Stimulated activated CD8-positive, alpha-beta memory T cell treated with anti-CD3 and anti-CD28 coated beads, Interleukin-2, amount 100 ng/mL, for 48 hours (primary cell): ENCODE measurements around the gene SRSF8.
"Not testable (repeated sequence)": the region's sequence is repeated elsewhere in the genome, so short reads cannot be mapped to it uniquely, and the experiment has no call there.

Experiments used
- DNase-seq, 2 donors: peaks; one replicate each; pipeline ENCODE4 v3.0.0-alpha.2; 2020; ENCODE audit warnings: low read depth in 2 of 2

Gene SRSF8

GRCh38 chr11:95095858-95096587 is 29.3 kb downstream of the SRSF8 start:
- DNase-seq, result no peak

GRCh38 chr11:95097209-95097608 is 30.5 kb downstream of the SRSF8 start:
- DNase-seq, result no peak

GRCh38 chr11:95098826-95099225 is 32.1 kb downstream of the SRSF8 start:
- no peak for DNase-seq

GRCh38 chr11:95100191-95100648 is 33.5 kb downstream of the SRSF8 start:
- DNase-seq, result no peak

GRCh38 chr11:95100856-95101507 is 34.3 kb downstream of the SRSF8 start:
- DNase-seq, result no peak

- no peak for DNase-seq
These were observed 35.2 kb downstream of the SRSF8 start for GRCh38 chr11:95101935-95102334.

- DNase-seq, result no peak
These were observed 36.0 kb downstream of the SRSF8 start for GRCh38 chr11:95102733-95103132.

- no peak for DNase-seq
These were observed 37.0 kb downstream of the SRSF8 start for GRCh38 chr11:95103701-95104100.

- no peak for DNase-seq
These were observed 37.6 kb downstream of the SRSF8 start for GRCh38 chr11:95104121-95104830.

- no peak for DNase-seq
These were observed 38.1 kb downstream of the SRSF8 start for GRCh38 chr11:95104856-95105255.

- DNase-seq, result no peak
These were observed 41.5 kb downstream of the SRSF8 start for GRCh38 chr11:95108159-95108611.

GRCh38 chr11:95108671-95109551 is 42.2 kb downstream of the SRSF8 start:
- no peak for DNase-seq

GRCh38 chr11:95111471-95111870 is 44.8 kb downstream of the SRSF8 start:
- not testable (repeated sequence) for DNase-seq

- no peak for DNase-seq
These were observed 45.3 kb downstream of the SRSF8 start for GRCh38 chr11:95111923-95112540.

- no peak for DNase-seq
These were observed 48.9 kb downstream of the SRSF8 start for GRCh38 chr11:95115597-95115996.

GRCh38 chr11:95119361-95120060 is 52.8 kb downstream of the SRSF8 start:
- DNase-seq, result no peak
